ENCODE measurements around the gene GALNT8.
"Not testable (repeated sequence)": the region's sequence is repeated elsewhere in the genome, so short reads cannot be mapped to it uniquely, and the experiment has no call there.

DNA sequence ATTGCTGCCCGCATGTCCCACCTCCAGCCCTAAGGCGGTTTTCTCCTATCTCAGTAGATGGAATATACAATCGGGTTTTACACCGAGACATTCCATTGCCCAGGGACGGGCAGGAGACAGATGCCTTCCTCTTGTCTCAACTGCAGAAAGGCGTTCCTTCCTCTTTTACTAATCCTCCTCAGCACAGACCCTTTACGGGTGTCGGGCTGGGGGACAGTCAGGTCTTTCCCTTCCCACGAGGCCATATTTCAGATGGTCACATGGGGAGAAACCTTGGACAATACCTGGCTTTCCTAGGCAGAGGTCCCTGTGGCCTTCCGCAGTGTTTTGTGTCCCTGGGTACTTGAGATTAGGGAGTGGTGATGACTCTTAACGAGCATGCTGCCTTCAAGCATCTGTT, 1.4 kb downstream of the GALNT8 start:
- TF ChIP-seq, protein P1, sequence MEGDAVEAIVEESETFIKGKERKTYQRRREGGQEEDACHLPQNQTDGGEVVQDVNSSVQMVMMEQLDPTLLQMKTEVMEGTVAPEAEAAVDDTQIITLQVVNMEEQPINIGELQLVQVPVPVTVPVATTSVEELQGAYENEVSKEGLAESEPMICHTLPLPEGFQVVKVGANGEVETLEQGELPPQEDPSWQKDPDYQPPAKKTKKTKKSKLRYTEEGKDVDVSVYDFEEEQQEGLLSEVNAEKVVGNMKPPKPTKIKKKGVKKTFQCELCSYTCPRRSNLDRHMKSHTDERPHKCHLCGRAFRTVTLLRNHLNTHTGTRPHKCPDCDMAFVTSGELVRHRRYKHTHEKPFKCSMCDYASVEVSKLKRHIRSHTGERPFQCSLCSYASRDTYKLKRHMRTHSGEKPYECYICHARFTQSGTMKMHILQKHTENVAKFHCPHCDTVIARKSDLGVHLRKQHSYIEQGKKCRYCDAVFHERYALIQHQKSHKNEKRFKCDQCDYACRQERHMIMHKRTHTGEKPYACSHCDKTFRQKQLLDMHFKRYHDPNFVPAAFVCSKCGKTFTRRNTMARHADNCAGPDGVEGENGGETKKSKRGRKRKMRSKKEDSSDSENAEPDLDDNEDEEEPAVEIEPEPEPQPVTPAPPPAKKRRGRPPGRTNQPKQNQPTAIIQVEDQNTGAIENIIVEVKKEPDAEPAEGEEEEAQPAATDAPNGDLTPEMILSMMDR (conservative IDR thresholded peaks at IDR 0.05; ENCODE audit: low read depth, low read length), result not testable (repeated sequence)
- not testable (repeated sequence) for TF ChIP-seq EZH2 (IDR thresholded peaks at IDR 0.05; ENCODE audit: borderline replicate concordance, low read depth, low read length, poor library complexity, severe bottlenecking)

All from A673 (cell line).